ENCODE data around the gene KCNH1.

DNA sequence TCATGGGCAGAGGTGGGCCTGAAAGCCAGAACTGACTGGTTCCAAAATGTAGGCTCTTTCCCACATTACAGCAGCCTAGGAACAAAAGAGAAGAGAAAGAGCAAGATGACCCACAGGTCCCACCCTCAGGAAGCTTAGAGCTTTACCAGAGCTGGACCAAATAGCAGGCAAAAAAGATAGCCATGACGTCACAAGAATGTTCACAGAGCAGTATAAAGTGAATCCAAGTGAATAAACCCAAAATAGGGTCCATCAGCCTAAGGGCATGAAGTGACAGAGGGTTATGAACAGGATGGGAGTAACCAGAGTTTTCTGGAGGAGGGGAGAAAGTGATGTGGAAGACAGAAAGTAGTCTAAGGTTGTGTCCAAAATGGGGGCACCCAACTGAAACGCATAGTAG lies 221.2 kb downstream of the KCNH1 start:
- no peak for TF ChIP-seq EZH2phosphoT487 (IDR thresholded peaks at IDR 0.05; ENCODE audit: insufficient read depth, low read depth)
- TF ChIP-seq EZH2 (IDR thresholded peaks at IDR 0.05; ENCODE audit: insufficient read depth, poor library complexity, severe bottlenecking): no peak

Measured in GM23248 (cell line).